ENCODE results near the gene SNX32.

SNX32 gene

GRCh38 chr11:65857853-65858680 is 24.3 kb downstream of the SNX32 start, which contains the start of gene CFL1:
Gene CFL1 (minus strand): TSS chr11:65858180. CDS start chr11:65858099, 81 bp downstream.
- peak; percentile 98 for DNase-seq

- DNase-seq = peak; percentile 51
Measured at GRCh38 chr11:65858681-65859087, 24.9 kb downstream of the SNX32 start.

- DNase-seq = peak; percentile 100
Measured at GRCh38 chr11:65859095-65859811, 25.5 kb downstream of the SNX32 start.

- no peak for DNase-seq
Measured at GRCh38 chr11:65859812-65860277, 26.1 kb downstream of the SNX32 start.

- peak; percentile 100 for DNase-seq
Measured at GRCh38 chr11:65860278-65861164, 26.8 kb downstream of the SNX32 start, which contains the start of gene MUS81. Gene MUS81 (plus strand): TSS chr11:65860433. CDS start chr11:65860754, 321 bp downstream.

- no peak for DNase-seq
Measured at GRCh38 chr11:65861165-65861505, 27.4 kb downstream of the SNX32 start.

- no peak for DNase-seq
Measured at GRCh38 chr11:65861533-65862183, 27.9 kb downstream of the SNX32 start.

GRCh38 chr11:65862191-65862735 is 28.5 kb downstream of the SNX32 start:
- no peak for DNase-seq

- no peak for DNase-seq
Measured at GRCh38 chr11:65862941-65863888, 29.5 kb downstream of the SNX32 start.

- DNase-seq = no peak
Measured at GRCh38 chr11:65863889-65864705, 30.3 kb downstream of the SNX32 start.

- no peak for DNase-seq
Measured at GRCh38 chr11:65864706-65865471, 31.1 kb downstream of the SNX32 start.

GRCh38 chr11:65865550-65866172 is 31.9 kb downstream of the SNX32 start:
- DNase-seq = no peak

- no peak for DNase-seq
Measured at GRCh38 chr11:65866509-65867283, 32.9 kb downstream of the SNX32 start.

- DNase-seq = peak; percentile 68
Measured at GRCh38 chr11:65867284-65868071, 33.7 kb downstream of the SNX32 start.

GRCh38 chr11:65868076-65868667 is 34.4 kb downstream of the SNX32 start:
- DNase-seq = peak; percentile 60

GRCh38 chr11:65868907-65869306 is 35.1 kb downstream of the SNX32 start:
- no peak for DNase-seq
